GM23248 (cell line): ENCODE results near the gene CLSTN3.

Experiments
- EZH2 ChIP-seq: fragments of 200-600 bp; sonication (generic); IDR thresholded peaks from 2 replicates; pipeline ENCODE4 v1.6.1; 2018; ENCODE audit warnings: antibody characterized with exemption, mild to moderate bottlenecking; ENCODE audit not compliant: insufficient read depth, poor library complexity, severe bottlenecking
- EZH2phosphoT487 ChIP-seq: fragments of 200-600 bp; sonication (generic); IDR thresholded peaks from 2 replicates; pipeline ENCODE4 v1.6.1; 2018; ENCODE audit warnings: antibody characterized with exemption, moderate library complexity, mild to moderate bottlenecking, low read depth; ENCODE audit not compliant: insufficient read depth

DNA sequence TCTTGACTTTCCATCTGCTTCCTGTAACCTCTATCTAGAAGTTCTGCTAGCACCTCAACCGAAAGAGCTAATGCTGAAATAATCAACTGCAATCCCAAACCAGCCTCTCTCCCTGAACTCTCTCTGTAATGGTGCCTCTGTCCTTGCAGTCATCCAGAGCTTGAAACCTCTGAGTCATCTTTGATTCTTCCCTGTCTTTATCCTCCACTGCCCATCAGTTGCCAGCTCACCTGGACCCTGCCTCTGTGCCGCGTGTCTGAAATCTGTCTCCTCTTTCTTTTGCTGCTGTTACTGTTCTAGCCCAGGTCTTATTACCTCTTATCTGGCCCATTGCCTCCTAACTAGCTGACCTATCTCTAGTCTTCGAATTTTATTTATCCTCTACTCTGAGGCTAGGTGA lies 15.5 kb downstream of the CLSTN3 start:
- TF ChIP-seq EZH2 (no peak), EZH2phosphoT487 (no peak)
